Fibroblast of skin of left biceps (primary cell): Measurements from ENCODE around the gene CBARP.
"Not testable (repeated sequence)": the region's sequence is repeated elsewhere in the genome, so short reads cannot be mapped to it uniquely, and the experiment has no call there.

ENCODE experiments used
- DNase-seq, 2 experiments: peaks; one replicate each; pipeline ENCODE4 v3.0.0-alpha.2; 2013; ENCODE audit warnings: low read depth in 2 of 2

CBARP gene

DNA sequence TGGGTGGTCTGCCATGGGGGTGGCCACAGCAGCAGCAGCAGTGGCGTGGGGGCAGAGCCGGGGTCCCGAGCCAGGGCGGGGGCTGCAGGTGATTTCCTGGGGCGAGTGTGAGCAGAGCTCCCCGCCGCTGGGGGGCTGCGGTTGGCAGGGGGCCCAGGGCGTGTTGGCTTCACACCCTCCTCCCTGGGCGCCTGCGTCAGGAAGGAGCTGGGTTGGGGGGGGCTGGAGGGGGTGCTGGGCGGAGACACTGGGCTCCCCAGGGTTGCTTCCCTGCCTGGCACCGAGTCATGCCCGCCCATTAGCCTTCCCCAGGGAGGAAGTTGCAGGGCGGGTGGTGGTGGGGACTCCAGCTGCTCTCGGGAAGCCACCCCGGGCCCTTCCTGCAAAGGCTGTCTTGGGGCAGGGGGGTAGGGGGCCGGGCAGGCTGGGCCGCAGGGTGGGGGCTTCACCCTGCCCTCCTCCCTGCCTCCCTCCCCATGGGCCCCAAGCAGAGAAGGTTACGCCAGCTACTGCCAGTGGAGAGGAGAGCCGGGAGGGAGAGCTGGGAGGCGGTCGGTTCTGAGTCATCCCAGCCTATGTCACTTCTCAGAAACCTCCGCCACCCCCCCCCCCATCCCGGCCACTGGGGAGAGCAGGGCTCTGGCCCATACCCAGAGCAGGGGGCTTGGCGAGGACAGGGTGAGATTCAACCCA, 15.2 kb upstream of the CBARP start:
- peak; percentile 92 to 95 for DNase-seq

GRCh38 chr19:1252221-1252820, 14.5 kb upstream of the CBARP start:
- DNase-seq, result peak; percentile 81 to 83

- DNase-seq, result no peak
Observed at GRCh38 chr19:1251330-1252220, 13.8 kb upstream of the CBARP start.

DNA sequence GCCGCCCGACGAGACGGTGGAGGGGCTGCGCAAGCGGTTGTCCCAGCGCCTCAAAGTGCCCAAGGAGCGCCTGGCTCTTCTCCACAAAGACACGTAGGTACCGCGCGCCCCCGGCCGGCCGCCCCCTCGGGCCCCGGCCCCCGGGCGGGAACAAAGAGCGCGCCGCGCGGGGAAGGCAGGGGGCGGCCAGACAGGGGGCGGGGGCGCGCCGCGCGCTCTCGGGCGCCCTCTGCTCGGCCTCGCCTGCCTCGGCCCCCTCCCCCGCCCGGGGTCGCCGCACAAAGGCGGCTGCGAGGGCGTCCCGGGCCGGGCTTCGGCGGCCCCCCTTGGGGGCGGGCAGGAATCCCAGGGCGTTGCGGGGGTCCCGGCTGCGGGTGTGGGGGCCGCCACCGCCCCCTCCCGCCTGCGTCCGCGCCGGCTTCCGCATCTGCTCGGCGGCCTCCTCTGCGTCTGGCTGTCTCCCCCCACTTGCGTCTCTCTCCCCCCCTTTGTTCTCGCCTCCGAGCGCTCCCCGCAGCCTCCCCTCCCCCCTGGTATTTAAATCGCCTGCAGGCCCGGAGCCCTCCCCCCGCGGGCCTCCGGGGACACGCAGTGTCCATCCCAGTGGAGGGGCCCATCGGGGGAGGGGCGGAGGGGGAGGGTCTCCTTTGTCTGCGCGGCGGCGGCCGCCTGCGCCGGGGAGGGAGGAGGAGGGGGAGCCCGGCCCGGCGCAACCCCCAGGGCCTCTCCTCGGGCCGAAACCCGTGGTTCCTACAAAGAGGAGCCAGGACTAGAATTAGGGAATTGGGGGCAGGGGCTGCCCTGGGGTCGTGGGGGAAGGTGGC, 12.8 kb upstream of the CBARP start:
- DNase-seq, result no peak

DNA sequence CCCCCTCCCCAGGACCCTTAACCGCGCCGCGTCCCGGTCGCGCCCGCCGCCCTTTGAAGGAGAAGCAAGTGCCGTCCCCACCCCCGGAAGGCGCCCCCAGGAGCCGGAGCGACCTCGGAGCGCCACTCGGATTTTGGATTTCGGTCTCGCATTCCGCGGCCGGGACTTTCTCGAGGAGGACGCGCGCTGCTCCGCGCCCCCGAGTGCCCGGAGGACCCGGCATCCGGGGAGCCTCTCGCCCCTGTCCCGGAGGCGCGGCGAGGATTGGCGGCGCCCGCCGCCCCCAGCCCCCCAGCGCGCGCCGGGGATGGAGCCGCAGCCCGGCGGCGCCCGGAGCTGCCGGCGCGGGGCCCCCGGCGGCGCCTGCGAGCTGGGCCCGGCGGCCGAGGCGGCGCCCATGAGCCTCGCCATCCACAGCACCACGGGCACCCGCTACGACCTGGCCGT, 12.2 kb upstream of the CBARP start:
- DNase-seq, result no peak

DNA sequence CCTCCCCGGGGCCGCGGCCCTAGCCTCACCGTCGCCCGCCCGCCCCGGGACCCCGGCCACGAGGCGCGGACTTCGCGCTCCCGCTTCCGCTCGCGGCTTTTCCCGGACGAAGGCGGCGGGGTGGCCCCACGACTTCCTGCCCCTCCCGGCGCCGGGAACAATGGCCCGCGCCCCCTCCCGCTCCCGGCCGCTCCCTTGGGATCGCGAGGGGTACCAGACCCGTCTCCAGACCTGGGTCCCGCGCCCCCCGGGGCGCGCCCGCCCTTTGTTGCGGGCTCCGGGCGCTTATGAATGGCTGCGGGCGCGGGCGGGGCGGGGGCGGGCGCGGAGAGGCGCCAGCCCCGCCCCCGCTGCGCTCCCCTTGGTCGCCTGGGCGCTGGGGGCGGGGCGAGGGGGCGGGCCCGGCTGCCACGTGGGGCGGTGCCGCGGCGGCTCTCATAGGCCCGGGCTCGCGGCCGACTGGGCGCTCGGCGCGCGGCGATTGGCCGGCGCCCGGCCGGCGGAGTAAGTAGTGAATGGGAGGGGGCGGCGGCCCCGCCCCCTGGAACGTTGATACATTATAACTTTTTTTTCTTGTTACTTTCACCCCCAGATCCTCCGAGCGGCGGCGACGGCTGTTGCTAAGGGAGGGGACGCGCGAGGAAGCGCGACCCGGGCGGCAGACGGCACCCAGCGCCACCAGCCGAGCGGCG, 11.6 kb upstream of the CBARP start:
- peak; percentile 95 for DNase-seq

GRCh38 chr19:1248786-1249297, 11.0 kb upstream of the CBARP start:
- DNase-seq, result peak in 1 of 2 experiments; percentile 51

DNA sequence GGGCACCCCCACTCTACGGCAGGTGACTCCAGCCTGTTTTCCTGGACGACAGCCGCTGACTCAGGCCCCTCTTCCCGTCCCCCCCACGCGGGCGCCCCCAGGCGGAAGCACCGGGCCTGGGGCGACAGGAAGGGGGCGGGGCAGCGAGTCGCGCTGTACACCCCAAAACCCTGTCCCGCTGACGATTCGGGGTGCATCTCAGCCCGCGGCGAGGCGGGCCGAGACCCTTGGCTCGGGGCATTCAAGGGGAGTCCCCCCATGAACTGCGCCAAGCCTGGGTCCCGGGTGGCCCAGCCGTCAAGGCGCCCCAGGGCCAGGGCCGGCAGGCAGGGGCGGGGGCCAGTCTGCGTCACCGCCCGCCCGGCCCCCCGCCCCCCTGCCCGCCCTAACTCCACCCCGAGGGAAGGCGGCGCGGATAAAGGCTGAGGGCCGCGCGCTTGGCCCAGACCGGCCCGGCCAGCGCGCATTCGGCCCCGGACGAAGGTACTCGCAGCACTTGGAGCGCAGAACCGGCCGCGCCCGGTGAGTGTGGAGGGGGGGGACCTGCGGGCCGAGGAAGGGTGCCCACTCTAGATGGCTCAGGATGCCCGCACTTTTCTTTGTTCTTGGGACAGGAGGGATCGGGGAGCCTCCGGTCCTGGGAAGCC, 10.5 kb upstream of the CBARP start, which contains the start of gene MIDN:
MIDN (plus strand) TSS at position 445 of the 647 bp plus-strand sequence. CDS start 1,714 bp downstream, outside the sequence.
- DNase-seq, result peak in 1 of 2 experiments; percentile 71

DNA sequence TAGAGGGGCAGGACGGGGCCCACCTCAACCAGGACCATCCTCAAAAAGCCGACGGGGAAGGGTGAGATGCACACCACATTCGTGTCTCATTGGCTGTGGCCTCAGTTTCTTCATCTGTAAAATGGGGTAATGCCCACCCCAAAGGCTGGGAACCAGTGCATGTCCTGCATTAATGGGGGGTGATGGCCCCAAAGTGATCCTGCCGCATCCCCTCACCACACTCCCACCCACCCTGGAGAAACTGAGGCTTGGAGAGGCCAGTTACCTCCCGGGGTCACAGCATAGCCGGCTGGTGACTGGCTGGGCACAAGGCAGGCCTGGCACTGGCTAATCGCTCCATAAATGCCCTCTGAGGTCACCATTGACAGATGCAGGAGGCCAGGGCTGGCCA, 9.9 kb upstream of the CBARP start:
- DNase-seq, result no peak

DNA sequence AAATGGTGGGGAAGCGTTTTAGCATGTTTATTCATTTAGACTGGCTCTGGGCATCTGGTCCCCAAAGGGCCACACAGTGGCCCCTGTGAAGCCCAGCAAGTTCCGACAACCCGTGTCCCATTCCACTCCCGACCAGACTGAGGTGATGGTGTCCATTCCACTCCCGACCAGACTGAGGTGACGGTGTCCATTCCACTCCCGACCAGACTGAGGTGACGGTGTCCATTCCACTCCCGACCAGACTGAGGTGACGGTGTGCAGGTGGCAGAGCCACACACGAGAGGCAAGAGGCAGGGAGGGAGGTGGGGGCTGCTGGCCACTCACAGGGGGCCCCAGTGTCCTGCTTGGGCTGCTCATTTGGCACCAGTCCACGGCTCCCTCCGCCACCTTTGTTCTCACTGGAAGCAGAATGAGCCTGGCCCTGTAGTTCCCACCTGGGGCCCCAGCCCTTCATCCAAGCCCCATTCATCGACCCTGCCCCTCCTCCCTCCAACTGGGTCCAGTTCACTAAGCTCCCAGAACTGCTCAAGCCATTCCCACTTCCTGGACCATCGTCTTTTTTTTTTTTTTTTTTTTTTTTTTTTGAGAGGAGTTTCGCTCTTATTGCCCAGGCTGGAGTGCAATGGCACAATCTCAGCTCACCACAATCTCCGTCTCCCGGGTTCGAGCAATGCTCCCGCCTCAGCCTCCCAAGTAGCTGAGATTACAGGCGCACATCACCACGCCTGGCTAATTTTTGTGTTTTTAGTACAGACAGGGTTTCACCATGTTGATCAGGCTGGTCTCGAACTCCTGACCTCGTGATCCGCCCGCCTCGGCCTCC, 8.7 kb upstream of the CBARP start:
- DNase-seq, result not testable (repeated sequence)

DNA sequence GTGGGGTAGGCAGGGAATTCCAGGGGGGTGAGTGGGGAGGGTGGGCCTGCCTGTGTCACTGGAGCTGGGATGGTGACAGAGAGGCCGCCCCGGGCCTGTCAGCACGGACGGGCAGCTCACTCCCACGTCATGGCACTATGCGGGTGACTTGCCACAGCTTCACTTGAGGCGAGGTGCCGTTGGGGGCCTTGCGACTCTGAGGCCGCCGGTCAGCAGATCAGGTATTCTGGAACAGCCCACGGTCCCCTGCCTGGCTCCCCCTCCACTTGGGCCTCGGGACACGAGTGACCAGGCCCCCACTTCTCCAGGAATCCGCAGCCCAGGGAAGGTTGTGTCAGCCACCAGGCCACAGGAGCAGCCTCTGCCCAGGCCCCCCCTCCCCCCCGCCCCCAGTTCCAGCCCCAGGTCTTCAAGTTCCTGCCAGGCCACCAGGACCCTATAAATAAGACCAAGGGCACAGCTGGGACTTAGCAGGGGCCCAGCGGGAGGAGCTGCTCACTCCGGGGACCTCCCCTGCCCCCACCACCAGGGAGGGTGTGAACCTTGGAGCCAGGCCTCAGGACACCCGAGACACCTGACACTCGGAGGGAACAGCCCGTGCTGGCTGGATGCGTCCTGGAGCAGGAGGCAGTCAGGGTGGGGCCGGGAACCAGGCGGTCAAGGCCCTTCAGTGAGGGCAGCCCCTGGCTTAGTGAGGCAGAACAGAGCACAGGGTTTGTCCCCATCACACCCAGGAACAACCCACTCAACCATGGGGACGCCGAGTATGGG, 7.9 kb upstream of the CBARP start:
- DNase-seq, result no peak

- no peak for DNase-seq
Observed at GRCh38 chr19:1244693-1245451, 7.1 kb upstream of the CBARP start.

DNA sequence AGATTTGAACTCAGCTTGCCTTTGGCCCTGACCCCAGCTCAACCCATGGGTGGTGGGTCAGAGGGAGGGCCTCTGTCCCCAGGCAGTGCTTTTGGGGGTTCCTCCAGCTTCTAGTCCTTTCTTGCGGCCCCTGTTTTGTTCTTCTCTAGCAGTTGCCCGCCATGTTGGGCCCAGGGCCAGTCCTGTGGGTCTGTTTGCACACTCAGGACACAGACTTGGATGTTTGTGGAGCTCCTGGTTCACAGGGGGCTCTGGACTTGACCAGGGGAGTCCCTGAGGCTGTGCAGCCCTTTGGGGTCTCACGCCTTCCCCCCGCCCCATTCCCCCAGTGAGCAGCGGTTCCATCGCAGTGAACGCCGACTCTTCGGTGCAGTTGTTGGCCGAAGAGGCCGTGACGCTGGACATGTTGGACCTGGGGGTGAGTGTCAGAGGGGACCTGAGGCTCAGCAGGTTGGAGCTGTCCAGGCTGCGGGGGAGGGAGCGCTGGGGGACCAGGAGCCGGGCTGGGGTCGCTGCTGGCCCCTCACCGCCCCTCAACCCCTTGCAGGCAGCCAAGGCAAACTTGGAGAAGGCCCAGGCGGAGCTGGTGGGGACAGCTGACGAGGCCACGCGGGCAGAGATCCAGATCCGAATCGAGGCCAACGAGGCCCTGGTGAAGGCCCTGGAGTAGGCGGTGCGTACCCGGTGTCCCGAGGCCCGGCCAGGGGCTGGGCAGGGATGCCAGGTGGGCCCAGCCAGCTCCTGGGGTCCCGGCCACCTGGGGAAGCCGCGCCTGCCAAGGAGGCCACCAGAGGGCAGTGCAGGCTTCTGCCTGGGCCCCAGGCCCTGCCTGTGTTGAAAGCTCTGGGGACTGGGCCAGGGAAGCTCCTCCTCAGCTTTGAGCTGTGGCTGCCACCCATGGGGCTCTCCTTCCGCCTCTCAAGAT, 6.2 kb upstream of the CBARP start:
- no peak for DNase-seq

DNA sequence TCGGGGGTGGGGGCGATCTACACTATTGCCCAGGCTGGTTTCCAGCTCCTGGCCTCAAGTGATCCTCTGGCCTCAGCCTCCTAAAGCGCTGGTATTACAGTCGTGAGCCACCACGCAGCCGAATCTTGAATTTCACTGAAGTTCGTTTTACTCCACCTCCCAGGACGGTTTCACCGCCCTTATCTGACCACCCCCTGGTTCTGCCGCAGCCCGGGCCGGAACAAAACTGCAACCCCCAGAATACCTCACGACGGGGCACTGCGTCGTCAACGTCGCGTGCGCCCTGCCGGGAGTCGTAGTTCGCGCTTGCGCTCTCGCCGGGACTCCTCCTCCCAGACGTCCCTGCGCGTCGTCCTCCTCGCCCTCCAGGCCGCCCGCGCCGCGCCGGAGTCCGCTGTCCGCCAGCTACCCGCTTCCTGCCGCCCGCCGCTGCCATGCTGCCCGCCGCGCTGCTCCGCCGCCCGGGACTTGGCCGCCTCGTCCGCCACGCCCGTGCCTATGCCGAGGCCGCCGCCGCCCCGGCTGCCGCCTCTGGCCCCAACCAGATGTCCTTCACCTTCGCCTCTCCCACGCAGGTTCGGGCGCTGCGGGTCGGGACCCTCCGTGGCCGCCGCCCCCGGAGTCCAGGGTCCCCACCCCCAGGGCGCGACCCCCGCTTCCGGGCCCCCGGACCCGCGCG, 3.8 kb upstream of the CBARP start, which contains the start of gene ATP5F1D:
ATP5F1D (plus strand) TSS at position 335 of the 679 bp plus-strand sequence; CDS start at position 435, 100 bp downstream.
- peak; percentile 75 to 77 for DNase-seq

- DNase-seq, result no peak
Observed at GRCh38 chr19:1240925-1241324, 3.1 kb upstream of the CBARP start.
